SU-DHL-6 (cell line): ENCODE results near the gene TRAPPC2.

Experiments
- CTCF ChIP-seq: fragments of 200-600 bp; sonication (generic); IDR thresholded peaks from one replicate; pipeline ENCODE4 v1.5.1; 2017; ENCODE audit warnings: antibody characterized with exemption, mild to moderate bottlenecking, low read length, moderate library complexity; ENCODE audit not compliant: insufficient read depth, poor library complexity, severe bottlenecking
- EZH2phosphoT487 ChIP-seq: fragments of 200-600 bp; sonication (generic), shearing (Covaris generic); conservative IDR thresholded peaks from 2 replicates; pipeline ENCODE4 v1.6.1; 2018; ENCODE audit warnings: mild to moderate bottlenecking, antibody characterized with exemption, low read length, moderate library complexity, mixed read lengths

- TF ChIP-seq CTCF (no peak), EZH2phosphoT487 (no peak)
These were observed 8.2 kb upstream of the TRAPPC2 start for GRCh38 chrX:13742397-13743176.
